HG03103 (cell line): Measurements from ENCODE around the gene NID1.
"Not testable (repeated sequence)": the region's sequence is repeated elsewhere in the genome, so short reads cannot be mapped to it uniquely, and the experiment has no call there.

Experiments
- ATAC-seq: cut with Tn5 transposase; IDR thresholded peaks from one replicate; pipeline ENCODE4 v1.9.1; 2021; ENCODE audit warnings: low read depth; ENCODE audit not compliant: unreplicated experiment

The NID1 gene

DNA sequence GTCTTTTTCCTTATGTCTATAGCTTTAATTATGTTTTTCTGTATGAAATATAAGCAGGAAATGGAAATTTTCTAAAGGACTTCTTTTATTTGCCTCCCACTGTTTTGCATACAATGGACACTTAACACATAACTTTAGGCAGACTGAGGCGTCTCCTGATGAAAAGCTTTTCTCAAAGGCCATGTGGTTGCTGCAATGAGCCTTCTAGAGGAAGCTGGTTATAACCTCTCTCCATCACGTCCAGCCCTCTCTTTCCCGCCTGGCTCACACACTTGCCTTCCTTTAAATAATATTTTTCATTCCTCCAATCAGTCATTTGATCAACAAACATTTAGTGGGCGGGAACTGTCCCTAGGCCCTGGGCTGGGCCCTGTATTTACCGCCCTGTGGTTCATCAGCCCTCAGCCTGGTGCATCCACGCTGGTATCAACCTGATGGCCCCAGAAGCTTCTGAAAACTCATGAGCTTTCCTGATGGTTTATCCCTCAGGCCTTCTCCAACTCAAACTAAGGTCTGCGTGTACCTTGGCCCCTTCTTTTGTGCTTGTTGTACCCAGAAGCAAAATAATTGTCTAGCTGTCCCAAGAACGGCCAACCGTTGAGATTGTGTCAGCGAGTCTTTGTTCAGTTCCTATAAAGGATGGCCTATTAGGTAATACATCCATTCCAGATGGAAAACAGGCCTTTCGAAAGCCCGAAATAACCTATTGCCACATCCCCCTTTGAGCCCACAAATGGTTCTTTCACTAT lies 122.8 kb downstream of the NID1 start:
- no peak for ATAC-seq

DNA sequence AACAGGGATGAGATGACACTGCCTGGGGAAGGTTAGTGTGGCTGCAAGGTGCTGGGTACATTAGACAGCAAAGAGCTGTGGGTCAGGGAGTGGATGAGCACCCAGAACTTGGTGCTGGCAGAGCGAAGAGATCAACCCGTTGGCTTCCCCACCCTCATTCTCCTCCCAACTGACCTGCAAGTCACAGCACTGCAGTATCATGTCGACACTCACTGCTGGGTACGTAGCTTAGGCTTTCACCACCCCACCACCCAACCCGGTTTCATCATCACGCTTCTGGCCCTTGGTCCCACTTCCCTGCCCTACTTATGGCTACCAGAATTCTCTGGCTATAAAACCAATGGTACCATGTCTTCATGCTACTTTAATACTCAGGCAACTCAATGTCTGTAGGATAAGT lies 124.6 kb downstream of the NID1 start:
- ATAC-seq, result no peak

DNA sequence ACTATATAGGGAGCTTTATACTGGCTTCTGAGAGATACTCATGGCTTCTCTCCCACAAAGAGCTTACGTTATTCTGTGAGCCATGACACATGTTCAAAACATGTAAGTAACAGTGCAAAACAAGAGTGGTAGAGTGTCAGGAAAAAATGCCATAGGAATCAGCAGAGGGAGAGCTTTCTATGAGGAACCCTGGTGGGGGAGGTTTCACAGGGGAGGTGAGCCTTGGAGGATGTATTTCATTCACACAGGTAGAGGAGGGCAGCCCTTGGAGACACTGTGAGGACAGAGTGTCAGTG lies 125.5 kb downstream of the NID1 start:
- no peak for ATAC-seq

DNA sequence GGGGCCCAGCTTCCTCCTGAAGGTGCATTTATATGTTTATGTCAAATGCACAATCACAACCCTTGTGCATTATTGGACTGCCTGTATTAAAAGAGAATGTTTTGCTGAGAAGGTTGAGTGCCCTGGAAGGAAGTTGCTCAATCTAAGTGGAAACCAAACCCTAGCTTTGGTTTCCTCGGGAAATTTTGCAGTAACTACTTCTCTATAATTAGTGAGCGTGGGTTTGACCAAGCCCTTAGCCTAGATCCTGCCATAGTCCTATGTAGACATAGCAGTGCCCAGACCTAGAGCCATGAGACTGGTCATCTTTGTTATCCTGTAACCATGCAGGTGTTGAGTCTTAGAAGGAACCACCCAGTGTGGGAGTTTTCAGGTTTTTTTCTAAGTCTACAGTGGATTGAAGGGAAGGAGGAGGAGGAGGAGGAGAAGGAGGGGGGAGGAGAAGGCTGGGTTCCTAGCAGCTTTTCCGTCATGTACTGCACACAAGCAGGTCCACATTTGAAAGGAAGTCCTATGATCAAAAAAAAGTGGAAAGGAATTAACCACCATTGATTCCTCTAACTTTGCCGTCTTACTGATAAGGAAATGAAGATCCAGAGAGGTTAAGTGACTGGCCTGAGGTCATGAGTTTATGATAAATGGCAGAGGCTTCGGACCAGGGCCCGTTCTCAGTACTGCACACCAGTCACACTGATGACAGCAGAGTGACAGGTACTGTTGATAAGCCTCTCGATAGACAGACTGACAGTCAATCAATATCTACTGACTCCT lies 126.0 kb downstream of the NID1 start:
- no peak for ATAC-seq

DNA sequence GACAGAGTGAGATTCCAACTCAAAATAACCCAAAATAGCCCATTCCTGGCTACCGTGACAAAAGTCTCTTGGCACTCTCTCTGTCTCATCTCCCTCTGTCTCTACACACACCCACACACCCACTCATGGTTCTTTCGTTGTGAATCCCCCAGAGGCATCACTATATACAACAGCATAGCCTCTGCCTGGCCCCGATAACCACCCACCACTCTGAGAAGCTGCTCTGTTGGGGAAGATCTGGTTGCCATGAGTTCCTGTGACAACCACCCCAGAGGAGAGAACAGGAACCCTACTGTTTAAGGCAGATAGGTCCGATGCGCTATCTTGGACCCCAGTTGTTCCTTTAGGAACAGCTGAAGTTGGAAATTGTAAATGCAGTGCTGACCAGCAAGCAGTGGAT lies 127.8 kb downstream of the NID1 start:
- ATAC-seq, result no peak

DNA sequence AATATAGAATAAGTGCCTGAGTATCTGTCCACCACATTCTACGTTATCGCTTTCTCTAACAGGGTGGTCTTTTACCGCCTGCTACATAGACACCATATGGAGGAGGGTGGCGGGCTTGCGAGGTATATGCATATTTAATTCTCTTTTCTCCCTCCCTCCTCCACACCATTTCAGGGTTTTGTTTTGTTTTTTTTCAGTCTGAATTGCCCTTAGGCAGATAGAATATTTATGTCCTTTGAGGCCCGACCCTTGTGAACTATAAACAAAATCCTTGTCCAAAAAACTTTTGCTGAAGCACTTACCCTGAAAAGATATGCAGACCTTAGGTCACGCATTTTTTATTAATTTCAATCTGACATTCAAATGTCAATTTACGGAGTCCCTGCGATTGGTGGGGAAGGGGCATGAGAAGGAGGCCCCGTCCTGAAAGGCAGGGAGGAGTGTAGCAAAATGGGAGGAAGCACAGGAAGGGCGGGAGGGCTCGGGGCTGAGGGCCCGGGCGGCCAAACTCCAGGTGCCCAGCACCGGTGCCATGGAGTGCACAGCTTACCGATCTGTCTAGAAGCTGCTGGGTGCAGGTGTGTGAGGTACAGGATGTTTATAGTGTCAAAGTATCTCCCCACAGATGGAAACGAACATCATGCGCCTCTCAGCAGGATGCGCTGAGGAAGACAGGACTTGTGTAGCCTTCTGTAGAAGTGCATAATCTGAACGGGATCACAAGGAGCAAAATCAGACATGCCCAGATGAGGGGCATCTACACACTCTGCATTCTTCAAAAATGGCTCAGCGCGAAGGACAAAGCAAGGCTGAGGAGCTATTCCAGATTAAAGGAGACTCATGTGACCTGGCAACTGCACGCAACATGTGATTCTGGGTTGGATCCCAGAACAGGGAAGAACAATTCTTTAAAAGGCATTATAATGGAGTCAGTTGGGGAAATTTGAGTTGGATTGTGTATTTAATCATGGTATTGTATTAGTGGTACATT lies 129.4 kb downstream of the NID1 start:
- ATAC-seq, result no peak

DNA sequence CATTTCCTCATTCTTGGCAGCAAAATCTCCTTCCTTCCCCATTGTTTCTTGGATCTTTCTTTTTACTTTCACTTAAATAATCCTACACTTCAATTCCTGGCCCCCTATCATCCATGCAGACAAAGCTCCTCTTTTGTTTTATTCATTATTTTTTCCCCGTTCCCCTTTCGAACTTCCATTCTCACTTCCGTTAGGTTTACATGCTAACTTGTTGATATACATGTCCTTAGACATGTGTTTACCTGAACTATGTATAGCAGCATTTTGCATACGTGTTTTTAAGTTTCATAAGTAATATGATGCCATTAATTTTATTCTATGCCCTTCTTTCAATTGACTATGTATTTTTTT lies 131.1 kb downstream of the NID1 start:
- no peak for ATAC-seq

DNA sequence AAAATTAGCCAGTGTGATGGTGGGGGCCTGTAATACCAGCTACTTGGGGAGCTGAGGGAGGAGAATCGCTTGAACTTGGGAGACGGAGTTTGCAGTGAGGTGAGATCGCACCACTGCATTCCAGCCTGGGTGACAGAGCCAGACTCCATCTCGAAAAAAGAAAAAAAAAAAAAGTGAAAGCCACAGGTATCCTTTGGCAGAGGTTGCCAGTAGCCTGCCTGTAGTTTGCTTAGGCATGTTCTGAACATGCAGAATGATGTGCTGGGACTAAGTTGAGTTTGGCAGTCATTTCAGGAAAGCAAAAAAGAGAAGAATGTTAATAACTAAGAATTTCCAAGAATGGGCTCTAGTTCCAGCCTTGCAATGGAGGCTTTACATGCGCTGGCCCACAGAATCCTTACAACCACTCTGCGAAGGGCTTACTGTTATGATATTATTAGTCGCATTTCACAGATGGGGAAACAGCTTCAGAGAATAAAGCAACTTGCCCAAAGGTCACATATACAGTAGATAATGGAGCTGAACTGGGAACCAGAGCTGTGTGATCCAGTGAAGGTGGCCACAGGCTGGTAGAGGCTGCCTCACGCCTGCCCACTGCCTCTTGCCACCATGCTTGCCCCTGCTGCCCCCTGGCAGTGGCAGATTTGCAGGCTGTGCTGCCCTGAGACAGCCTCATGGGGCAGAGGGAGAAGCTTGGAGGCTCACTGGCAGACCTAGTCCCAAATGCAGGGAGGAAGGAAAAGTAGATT lies 131.7 kb downstream of the NID1 start:
- no peak for ATAC-seq

DNA sequence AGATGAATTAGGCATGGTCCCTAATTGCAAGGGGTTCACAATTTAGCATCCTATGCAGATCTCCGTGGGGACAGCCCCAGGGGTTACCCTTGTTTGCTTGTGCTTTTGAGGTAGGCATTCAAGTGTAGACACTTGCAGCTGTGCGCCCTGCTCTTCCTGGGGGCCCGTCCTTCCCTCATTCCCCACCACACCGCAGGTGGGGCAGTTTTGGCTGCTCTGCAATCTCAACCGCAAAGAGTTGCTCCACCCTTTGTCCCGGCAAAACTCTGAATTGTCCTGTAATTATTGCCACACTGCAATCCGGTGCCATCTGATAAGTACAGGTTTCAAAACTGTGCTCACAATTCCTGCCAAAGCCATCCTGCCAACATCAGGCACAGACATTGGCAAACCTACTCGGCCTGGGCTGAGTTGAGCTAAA lies 132.8 kb downstream of the NID1 start:
- ATAC-seq, result no peak

DNA sequence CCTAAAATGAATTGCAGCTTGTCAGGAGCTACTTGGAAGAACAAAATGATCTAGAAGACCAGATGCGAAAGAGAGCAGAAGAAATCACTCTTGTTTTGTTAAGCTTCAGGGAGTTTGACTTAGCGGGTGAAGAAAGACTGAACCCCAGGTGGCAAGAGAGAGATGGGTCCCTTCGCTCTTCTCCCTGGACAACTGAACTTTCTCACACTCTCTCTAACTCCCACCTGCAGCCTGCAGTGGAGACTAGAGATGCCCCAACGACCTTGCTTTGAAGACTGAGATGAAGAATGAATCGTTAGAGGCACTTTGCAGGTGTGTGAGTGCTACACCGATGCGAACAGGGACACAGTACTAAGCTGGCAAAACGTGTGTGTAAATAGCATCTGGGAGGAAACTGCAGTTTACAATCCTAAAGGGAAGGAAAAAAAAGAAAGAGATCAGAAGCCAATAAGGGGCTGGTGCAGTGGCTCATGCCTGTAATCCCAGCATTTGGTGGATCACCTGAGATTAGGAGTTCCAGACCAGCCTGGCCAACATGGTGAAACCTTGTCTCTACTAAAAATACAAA lies 133.6 kb downstream of the NID1 start:
- ATAC-seq, result no peak

DNA sequence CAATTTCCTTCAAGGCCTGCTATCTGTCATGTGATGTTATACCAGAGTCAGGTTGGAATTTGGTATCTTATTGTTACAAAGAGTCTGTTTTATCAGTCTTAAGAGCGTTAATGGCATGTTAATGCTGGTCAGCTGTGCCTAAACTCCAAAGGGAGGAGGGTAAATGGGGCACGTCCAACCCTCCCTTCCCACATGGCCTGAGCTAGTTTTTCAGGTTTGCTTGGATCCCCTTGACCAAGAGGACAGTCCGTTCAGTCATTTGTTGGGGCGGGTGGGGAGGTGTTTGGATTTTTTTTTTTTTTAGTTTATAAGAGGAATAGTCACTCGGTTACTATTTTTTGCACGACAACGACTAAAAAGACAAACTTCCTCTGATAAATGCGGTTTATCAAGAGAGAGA lies 134.3 kb downstream of the NID1 start:
- ATAC-seq, result no peak

DNA sequence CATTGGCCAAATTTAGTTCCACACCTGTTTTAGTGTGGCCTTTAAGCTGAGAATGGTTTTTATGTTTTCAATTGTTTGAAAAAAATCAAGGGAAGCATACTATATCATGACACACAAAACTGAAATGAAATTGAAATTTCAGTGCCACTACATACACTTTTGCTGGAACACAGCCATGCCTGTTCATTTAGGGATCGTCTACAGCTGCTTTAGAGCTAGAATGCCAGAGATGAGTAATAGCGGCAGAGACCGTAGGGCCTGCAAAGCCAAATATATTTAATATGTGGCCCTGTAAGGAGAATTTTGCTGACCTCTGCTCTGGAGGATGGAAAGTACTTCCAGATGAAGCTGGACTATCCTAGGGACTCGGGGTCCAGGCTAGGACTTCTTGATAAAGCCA lies 135.7 kb downstream of the NID1 start:
- ATAC-seq, result no peak

DNA sequence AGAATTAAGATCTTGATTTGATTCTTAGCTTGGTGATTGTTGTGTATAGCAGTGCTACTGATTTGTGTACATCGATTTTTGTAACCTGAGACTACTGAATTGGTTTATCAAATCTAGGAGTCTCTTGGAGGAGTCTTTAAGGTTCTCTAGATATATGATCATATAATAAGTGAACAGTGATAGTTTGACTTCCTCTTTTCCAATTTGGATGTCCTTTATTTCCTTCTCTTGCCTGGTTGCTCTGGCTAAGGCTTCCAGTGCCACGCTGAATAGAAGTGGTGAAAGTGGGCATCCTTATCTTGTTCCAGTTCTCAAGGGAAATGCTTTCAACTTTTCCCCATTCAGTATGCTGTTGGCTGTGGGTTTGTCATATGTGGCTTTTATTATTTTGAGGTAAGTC lies 136.7 kb downstream of the NID1 start:
- no peak for ATAC-seq

DNA sequence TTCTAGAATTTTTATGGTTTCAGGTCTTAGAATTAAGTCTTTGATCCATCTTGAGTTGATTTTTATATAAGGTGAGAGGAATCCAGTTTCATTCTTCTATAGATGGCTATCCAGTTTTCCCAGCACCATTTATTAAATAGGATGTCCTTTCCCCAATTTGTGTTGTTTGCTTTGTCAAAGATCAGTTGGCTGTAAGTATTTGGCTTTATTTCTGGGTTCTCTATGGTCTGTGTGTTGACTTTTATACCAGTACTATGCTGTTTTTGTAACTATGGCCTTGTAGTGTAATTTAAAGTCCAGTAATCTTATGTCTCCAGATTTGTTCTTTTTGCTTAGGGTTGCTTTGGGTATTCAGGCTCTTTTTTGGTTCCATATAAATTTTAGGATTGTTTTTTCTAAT lies 137.3 kb downstream of the NID1 start:
- ATAC-seq, result not testable (repeated sequence)
